Caco-2 (cell line): ENCODE measurements around the gene GBP7. TPM values are rescaled to one million over a fixed set of nuclear protein-coding genes. Genes with fewer than 3 reads are reported as not detected.

Source experiments
- BruUV-seq: library from RNA; stranded (reverse); fragments of 400-500 nt; replicated peaks from 2 replicates; lab custom pipeline; 2021; lab: Mats Ljungman, UMichigan
- CTCF ChIA-PET: fragments of 300-600 bp; sonication (Branson Sonifier 250); formaldehyde crosslinking; loops from one replicate; lab custom pipeline; 2022; ENCODE audit warnings: antibody characterized with exemption; lab: Charles Lee
- POLR2A ChIA-PET: fragments of 300-600 bp; sonication (Branson Sonifier 250); formaldehyde crosslinking; loops from one replicate; lab custom pipeline; 2022; ENCODE audit warnings: antibody characterized with exemption; lab: Charles Lee
- DNase-seq, 2 experiments: peaks; one replicate each; pipeline versions ENCODE4 v3.0.0 to v3.0.0-alpha.2; 2020 to 2022
- H3K27me3 ChIP-seq: replicated peaks from 2 replicates; pipeline ENCODE4 v1.6.0; 2011; ENCODE audit warnings: low read length; ENCODE audit not compliant: control insufficient read depth, insufficient read depth
- H3K36me3 ChIP-seq: 2 replicates; pipeline ENCODE4 v1.5.1; 2011; ENCODE audit warnings: low read length; ENCODE audit not compliant: control insufficient read depth, insufficient read depth
- H3K4me1 ChIP-seq: fragments of 250-450 bp; sonication (Bioruptor Pico); 2 replicates; pipeline ENCODE4 v1.5.1; 2020; ENCODE audit warnings: mild to moderate bottlenecking
- H3K4me3 ChIP-seq: 2 replicates; pipeline ENCODE4 v1.5.1; 2011; ENCODE audit warnings: low read depth, mild to moderate bottlenecking, control low read depth, low read length
- H3K9me3 ChIP-seq: fragments of 250-450 bp; sonication (Bioruptor Pico); 2 replicates; pipeline ENCODE4 v1.5.1; 2020; ENCODE audit warnings: mild to moderate bottlenecking, moderate library complexity
- H3K27ac Mint-ChIP-seq: one replicate; pipeline ENCODE4 v1.8.0; 2022; ENCODE audit warnings: mixed read lengths; ENCODE audit not compliant: unreplicated experiment
- H3K27me3 Mint-ChIP-seq: one replicate; pipeline ENCODE4 v1.8.0; 2022; ENCODE audit warnings: mixed read lengths; ENCODE audit not compliant: insufficient read depth, unreplicated experiment
- H3K36me3 Mint-ChIP-seq: one replicate; pipeline ENCODE4 v1.8.0; 2022; ENCODE audit warnings: mild to moderate bottlenecking, mixed read lengths; ENCODE audit not compliant: insufficient read depth, unreplicated experiment
- H3K4me1 Mint-ChIP-seq: one replicate; pipeline ENCODE4 v1.8.0; 2022; ENCODE audit warnings: low read depth, mixed read lengths; ENCODE audit not compliant: unreplicated experiment
- H3K4me3 Mint-ChIP-seq: one replicate; pipeline ENCODE4 v1.8.0; 2022; ENCODE audit warnings: mild to moderate bottlenecking, moderate library complexity, mixed read lengths; ENCODE audit not compliant: unreplicated experiment
- H3K9me3 Mint-ChIP-seq: one replicate; pipeline ENCODE4 v1.8.0; 2022; ENCODE audit warnings: mixed read lengths; ENCODE audit not compliant: unreplicated experiment
- CTCF ChIP-seq, 2 experiments: fragments of 200-600 bp in 1 of 2; IDR thresholded peaks; 1 replicate in 1 of 2; 2 replicates in 1 of 2; pipeline versions ENCODE4 v1.5.1 to v1.8.0; 2011 to 2022; ENCODE audit warnings: antibody characterized with exemption in 1 of 2, control low read depth in 1 of 2, inconsistent platforms in 1 of 2, low read depth in 1 of 2, low read length in 1 of 2, mild to moderate bottlenecking in 1 of 2, moderate library complexity in 1 of 2; ENCODE audit not compliant: insufficient read depth in 1 of 2, severe bottlenecking in 1 of 2, unreplicated experiment in 1 of 2
- intact Hi-C: fragments of 100-400 bp; cut with micrococcal nuclease; formaldehyde crosslinking; loops from one replicate; pipeline ENCODE4 v1.10.0; 2022; ENCODE audit not compliant: unreplicated experiment
- total RNA-seq: library from RNA; stranded (reverse); gene quantifications from 2 replicates; pipeline ENCODE4 v1.2.3, GENCODE V29; 2022

The GBP7 gene
- total RNA-seq, 1 experiment from 2014 or later: not detected

GRCh38 chr1:89088572-89088971 is 87.2 kb downstream of the GBP7 start:
- Mint-ChIP-seq H3K9me3 (no peaks in the 10 kb centered on the region), H3K27ac (no peak overlapping the region), H3K36me3 (no peaks in the 10 kb centered on the region), H3K27me3 (no peaks in the 10 kb centered on the region), H3K4me1 (no peaks in the 10 kb centered on the region), H3K4me3 (no peak overlapping the region)
- Histone ChIP-seq H3K4me3 (no peak overlapping the region), H3K4me1 (peaks cover 6% of the 10 kb centered on the region; the same call in 1 of the 2 replicates), H3K9me3 (no peaks in the 10 kb centered on the region), H3K36me3 (no peaks in the 10 kb centered on the region), H3K27me3 (no peaks in the 10 kb centered on the region)
- TF ChIP-seq CTCF (IDR thresholded peaks at IDR 0.05; ENCODE audit: insufficient read depth in 1 of 2, low read depth in 1 of 2, low read length in 1 of 2, severe bottlenecking in 1 of 2, unreplicated experiment in 1 of 2): no peak
- CTCF ChIA-PET: no interaction called here
- intact Hi-C loops: no loop called here
- BruUV-seq: no TSS peak
- POLR2A ChIA-PET: no interaction called here
- DNase-seq: no peak

- Histone ChIP-seq H3K9me3 (no peaks in the 10 kb centered on the region), H3K4me3 (no peak overlapping the region), H3K4me1 (peaks cover 6% of the 10 kb centered on the region; the same call in 1 of the 2 replicates), H3K36me3 (no peaks in the 10 kb centered on the region), H3K27me3 (no peaks in the 10 kb centered on the region)
- Mint-ChIP-seq H3K9me3 (peaks cover under 1% of the 10 kb centered on the region), H3K4me1 (no peaks in the 10 kb centered on the region), H3K4me3 (no peak overlapping the region), H3K27ac (no peak overlapping the region), H3K36me3 (no peaks in the 10 kb centered on the region), H3K27me3 (no peaks in the 10 kb centered on the region)
- ChIA-PET POLR2A (no interaction called here), CTCF (no interaction called here)
- intact Hi-C loops: loop anchor here (2.0 kb wide), 1 partner anchor 368 kb away; no protein-coding TSS in a partner anchor
- BruUV-seq: no TSS peak
- DNase-seq: no peak
- no peak for TF ChIP-seq CTCF (IDR thresholded peaks at IDR 0.05; ENCODE audit: insufficient read depth in 1 of 2, low read depth in 1 of 2, low read length in 1 of 2, severe bottlenecking in 1 of 2, unreplicated experiment in 1 of 2)
These were observed 88.6 kb downstream of the GBP7 start for GRCh38 chr1:89087241-89087640.

- peak; percentile 22 to 36 for DNase-seq
- no peaks in the 10 kb centered on the region for H3K36me3 ChIP-seq
- H3K4me1 ChIP-seq: peaks cover 6% of the 10 kb centered on the region; the same call in 1 of the 2 replicates
- Mint-ChIP-seq H3K27me3 (no peaks in the 10 kb centered on the region), H3K36me3 (no peaks in the 10 kb centered on the region), H3K27ac (no peak overlapping the region), H3K9me3 (peaks cover 9% of the 10 kb centered on the region), H3K4me1 (no peaks in the 10 kb centered on the region), H3K4me3 (no peak overlapping the region)
- intact Hi-C loops: loop anchor here (1.0 to 2.0 kb wide), 2 partner anchors 273 to 369 kb away; no protein-coding TSS in a partner anchor
- no peak overlapping the region for H3K4me3 ChIP-seq
- POLR2A ChIA-PET: no interaction called here
- H3K27me3 ChIP-seq: no peaks in the 10 kb centered on the region
- no peaks in the 10 kb centered on the region for H3K9me3 ChIP-seq
- CTCF ChIA-PET: interaction anchor here (0.6 to 1.1 kb wide), 4 partner anchors 91 to 273 kb away, joined by 3 read pairs; no protein-coding TSS in a partner anchor
- BruUV-seq: no TSS peak
- TF ChIP-seq CTCF (IDR thresholded peaks at IDR 0.05; ENCODE audit: insufficient read depth in 1 of 2, low read depth in 1 of 2, low read length in 1 of 2, severe bottlenecking in 1 of 2, unreplicated experiment in 1 of 2): peak; percentile 34 to 35
These were observed 90.0 kb downstream of the GBP7 start for GRCh38 chr1:89085781-89086180.

Other genes with a start within 250 kb of the GBP7 start
- 12.1 and 13.8 TPM in 2 replicates for gene KYAT3, start 183.4 kb downstream of the GBP7 start, total RNA-seq
- 7.7 and 9.7 TPM in 2 replicates for gene RBMXL1, start 183.4 kb downstream of the GBP7 start, total RNA-seq
- gene GBP3, start 153.1 kb downstream of the GBP7 start, total RNA-seq: 0.48 and 0.91 TPM in 2 replicates
- gene GBP1, start 110.8 kb downstream of the GBP7 start, total RNA-seq: 0.36 and 0.51 TPM in 2 replicates
- 0.23 TPM in 1 of 2 replicates, not detected in the other for gene GBP2, start 49.9 kb downstream of the GBP7 start, total RNA-seq
- gene GBP4, start 22.9 kb upstream of the GBP7 start, total RNA-seq: not detected in 2 replicates
- not detected in 2 replicates for gene GBP5, start 96.9 kb upstream of the GBP7 start, total RNA-seq
- not detected in 2 replicates for gene GBP6, start 188.1 kb upstream of the GBP7 start, total RNA-seq